AG09309 (cell line): ENCODE measurements around the gene SCG5.

Source experiments
- DNase-seq: peaks from one replicate; pipeline ENCODE4 v3.0.0-alpha.2; 2010; ENCODE audit warnings: low read depth
- H3K4me3 ChIP-seq: 2 replicates; pipeline ENCODE4 v1.5.1; 2011; ENCODE audit warnings: mild to moderate bottlenecking, low read depth, low read length, moderate library complexity; ENCODE audit not compliant: control insufficient read depth
- TF ChIP-seq, protein P1 (sequence below): IDR thresholded peaks from 2 replicates; pipeline ENCODE4 v1.5.1; 2011; ENCODE audit warnings: mild to moderate bottlenecking, low read depth, low read length, inconsistent platforms; ENCODE audit not compliant: insufficient read depth, control insufficient read depth; ENCODE audit errors: missing control alignments

Gene SCG5

DNA sequence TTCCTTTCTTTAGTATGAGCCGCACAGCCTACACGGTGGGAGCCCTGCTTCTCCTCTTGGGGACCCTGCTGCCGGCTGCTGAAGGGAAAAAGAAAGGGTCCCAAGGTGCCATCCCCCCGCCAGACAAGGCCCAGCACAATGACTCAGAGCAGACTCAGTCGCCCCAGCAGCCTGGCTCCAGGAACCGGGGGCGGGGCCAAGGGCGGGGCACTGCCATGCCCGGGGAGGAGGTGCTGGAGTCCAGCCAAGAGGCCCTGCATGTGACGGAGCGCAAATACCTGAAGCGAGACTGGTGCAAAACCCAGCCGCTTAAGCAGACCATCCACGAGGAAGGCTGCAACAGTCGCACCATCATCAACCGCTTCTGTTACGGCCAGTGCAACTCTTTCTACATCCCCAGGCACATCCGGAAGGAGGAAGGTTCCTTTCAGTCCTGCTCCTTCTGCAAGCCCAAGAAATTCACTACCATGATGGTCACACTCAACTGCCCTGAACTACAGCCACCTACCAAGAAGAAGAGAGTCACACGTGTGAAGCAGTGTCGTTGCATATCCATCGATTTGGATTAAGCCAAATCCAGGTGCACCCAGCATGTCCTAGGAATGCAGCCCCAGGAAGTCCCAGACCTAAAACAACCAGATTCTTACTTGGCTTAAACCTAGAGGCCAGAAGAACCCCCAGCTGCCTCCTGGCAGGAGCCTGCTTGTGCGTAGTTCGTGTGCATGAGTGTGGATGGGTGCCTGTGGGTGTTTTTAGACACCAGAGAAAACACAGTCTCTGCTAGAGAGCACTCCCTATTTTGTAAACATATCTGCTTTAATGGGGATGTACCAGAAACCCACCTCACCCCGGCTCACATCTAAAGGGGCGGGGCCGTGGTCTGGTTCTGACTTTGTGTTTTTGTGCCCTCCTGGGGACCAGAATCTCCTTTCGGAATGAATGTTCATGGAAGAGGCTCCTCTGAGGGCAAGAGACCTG, 89.5 kb downstream of the SCG5 start:
- TF ChIP-seq, protein P1, sequence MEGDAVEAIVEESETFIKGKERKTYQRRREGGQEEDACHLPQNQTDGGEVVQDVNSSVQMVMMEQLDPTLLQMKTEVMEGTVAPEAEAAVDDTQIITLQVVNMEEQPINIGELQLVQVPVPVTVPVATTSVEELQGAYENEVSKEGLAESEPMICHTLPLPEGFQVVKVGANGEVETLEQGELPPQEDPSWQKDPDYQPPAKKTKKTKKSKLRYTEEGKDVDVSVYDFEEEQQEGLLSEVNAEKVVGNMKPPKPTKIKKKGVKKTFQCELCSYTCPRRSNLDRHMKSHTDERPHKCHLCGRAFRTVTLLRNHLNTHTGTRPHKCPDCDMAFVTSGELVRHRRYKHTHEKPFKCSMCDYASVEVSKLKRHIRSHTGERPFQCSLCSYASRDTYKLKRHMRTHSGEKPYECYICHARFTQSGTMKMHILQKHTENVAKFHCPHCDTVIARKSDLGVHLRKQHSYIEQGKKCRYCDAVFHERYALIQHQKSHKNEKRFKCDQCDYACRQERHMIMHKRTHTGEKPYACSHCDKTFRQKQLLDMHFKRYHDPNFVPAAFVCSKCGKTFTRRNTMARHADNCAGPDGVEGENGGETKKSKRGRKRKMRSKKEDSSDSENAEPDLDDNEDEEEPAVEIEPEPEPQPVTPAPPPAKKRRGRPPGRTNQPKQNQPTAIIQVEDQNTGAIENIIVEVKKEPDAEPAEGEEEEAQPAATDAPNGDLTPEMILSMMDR: no peak
- no peak overlapping the region for H3K4me3 ChIP-seq
- no peak for DNase-seq

GRCh38 chr15:32732574-32733157, 91.2 kb downstream of the SCG5 start:
- no peak for DNase-seq
- H3K4me3 ChIP-seq: no peak overlapping the region
- TF ChIP-seq, protein P1: no peak

GRCh38 chr15:32733281-32733680, 91.8 kb downstream of the SCG5 start:
- no peak overlapping the region for H3K4me3 ChIP-seq
- TF ChIP-seq, protein P1: no peak
- no peak for DNase-seq

DNA sequence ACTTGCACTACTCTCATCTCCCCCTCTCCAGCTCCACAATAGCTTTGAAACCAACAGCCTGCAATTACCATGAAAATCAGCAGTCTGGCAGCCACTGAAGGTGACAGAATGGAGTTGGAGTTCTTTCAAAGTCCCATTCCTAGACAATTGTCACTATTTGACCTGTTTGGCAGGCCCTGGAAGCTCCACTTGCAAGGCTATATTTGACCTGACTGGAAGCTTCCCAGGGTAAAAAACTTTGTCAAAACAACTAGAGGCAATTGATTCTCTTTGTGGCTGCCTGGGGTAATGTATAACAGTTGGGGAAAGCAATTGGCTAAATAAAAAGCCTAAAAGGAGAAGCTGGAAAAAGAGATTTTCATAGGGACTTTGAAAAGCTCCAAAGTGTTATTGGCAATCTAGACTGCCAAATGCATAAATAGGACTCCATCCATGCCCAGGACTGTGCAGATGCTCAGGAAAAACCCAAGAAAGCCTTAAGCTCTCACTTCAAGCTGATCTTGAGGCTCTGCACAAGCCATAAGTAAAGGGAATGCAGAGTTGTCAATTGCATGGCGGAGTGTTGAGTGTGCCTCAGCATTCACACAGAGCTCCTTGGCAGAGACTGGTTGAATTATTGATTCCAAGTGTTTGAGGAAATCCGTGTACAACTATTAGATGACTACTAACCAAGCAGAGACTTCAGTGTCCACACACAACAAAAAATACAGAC, 94.6 kb downstream of the SCG5 start:
- no peak for DNase-seq
- H3K4me3 ChIP-seq: no peak overlapping the region
- TF ChIP-seq, protein P1: no peak

DNA sequence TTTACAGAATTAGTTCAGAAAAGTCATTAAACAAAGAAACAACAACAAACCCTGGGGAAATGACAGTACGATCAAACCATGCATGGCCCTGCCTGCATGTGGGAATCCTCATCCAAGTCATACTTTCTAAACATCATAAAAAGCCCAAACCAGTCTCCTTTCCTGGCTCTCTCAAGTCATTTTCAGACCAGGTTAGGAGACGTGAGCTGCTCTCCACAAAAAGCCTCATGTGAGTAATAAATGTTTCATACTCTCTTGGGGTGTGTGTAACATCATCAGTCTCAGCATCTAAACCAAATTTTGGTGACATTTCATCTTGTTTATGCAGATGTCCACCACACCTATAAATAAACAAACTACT, 95.2 kb downstream of the SCG5 start:
- H3K4me3 ChIP-seq: no peak overlapping the region
- TF ChIP-seq, protein P1: no peak
- no peak for DNase-seq

- TF ChIP-seq, protein P1: no peak
- DNase-seq: no peak
- no peak overlapping the region for H3K4me3 ChIP-seq
Measured at GRCh38 chr15:32737304-32737703, 95.8 kb downstream of the SCG5 start.
